ENCODE measurements around the gene GTF2A1.
A peak's percentile ranks its signal among the peaks of the same experiment; 100 is the strongest.
"Not testable (repeated sequence)": the region's sequence is repeated elsewhere in the genome, so short reads cannot be mapped to it uniquely, and the experiment has no call there.

Gene GTF2A1

DNA sequence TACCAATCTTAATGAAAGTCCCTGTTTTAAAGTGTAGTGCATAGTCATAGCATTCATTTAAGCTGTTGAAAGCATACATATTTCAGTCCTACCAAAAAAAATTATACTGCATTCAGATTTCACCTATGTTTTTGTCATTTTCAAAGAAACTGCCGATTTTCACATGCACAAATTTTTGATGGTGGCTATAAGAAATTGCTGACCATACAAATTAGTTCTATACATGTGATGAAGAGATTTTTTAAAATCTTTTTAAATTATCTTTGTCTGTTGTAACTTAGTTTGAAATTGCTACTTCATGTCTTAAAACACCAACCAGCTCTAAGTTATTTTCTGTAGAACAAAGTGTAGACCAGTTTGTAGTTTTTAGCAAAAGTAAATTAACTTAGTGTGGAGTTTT lies 3.5 kb upstream of the GTF2A1 start:
- DNase-seq: no peak

DNA sequence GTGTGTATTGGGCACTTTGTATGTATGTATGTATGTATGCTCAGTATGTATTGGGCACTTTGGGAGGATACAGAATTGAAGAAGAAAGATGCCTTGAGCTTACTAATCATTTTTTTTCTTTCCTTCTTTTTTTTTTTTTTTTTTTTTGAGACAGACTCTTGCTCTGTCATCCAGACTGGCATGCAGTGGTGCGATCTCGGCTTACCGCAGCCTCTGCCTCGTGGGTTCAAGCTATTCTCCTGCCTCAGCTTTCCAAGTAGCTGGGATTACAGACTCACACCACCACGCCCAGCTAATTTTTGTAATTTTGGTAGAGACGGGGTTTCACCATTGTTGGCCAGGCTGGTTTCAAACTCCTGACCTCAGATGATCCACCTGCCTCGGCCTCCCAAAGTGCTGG lies 3.0 kb upstream of the GTF2A1 start:
- DNase-seq: not testable (repeated sequence)

GRCh38 chr14:81222691-81223090 lies 1.9 kb upstream of the GTF2A1 start:
- DNase-seq: no peak

- no peak for DNase-seq
Measured at GRCh38 chr14:81222126-81222525, 1.4 kb upstream of the GTF2A1 start.

GRCh38 chr14:81221579-81222102 lies 882 bp upstream of the GTF2A1 start:
- DNase-seq: no peak

DNA sequence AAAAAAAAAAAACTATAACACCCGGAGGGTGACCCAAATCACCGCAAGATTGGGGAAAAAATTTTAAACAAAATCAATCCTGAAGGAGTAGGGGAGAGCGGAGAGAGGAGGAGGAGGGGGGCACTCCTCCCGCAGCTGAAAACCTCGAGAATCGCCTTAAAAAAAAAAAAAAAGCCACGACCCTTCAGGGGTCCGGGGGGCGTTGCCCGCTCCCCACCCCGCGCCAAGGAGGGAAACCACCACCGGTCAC lies 254 bp downstream of the GTF2A1 start:
- DNase-seq: no peak

DNA sequence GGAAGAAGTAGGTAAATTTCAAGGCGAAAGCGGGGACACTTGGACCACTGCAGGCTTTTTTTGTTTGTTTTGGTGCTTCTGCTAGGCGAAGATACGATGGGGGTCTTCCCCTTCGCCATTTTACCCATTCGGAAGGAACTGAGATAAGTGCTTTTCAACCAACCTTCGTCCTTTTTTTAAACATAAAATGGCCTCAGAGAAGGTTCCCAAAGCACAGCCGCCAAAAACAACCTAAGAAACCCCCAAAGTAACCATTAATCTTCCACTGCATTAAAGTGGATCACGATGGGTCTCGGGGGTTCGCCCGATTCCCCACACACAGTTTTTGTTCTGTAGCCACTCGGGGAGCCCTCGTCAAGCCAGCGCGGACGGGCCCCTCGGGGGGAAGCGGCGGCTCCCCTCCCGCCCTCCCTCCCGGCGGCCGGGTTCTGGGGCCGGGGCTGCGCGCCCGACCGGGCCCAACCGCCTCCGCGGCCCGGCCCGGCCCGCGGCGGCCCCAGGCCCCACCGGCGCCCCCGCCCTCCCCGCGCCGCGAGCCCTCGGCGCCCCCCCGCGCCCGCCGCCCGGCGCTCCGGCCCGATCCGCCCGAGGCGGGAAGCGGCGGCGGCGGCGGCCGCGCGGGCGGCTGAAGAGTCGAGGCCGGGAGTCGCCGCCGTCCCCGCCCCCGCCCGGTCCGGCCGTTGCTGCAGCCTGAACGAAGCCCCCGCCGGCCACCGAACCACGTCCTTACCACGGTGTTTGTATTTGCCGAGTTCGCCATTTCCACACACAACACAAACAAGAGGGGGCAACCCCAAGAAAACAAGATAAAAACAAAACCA lies 790 bp downstream of the GTF2A1 start:
- peak; percentile 6 for DNase-seq

GRCh38 chr14:81219210-81219758 lies 1.5 kb downstream of the GTF2A1 start:
- peak; percentile 91 for DNase-seq

- peak; percentile 1 for DNase-seq
Measured at GRCh38 chr14:81211844-81212243, 8.9 kb downstream of the GTF2A1 start.

DNA sequence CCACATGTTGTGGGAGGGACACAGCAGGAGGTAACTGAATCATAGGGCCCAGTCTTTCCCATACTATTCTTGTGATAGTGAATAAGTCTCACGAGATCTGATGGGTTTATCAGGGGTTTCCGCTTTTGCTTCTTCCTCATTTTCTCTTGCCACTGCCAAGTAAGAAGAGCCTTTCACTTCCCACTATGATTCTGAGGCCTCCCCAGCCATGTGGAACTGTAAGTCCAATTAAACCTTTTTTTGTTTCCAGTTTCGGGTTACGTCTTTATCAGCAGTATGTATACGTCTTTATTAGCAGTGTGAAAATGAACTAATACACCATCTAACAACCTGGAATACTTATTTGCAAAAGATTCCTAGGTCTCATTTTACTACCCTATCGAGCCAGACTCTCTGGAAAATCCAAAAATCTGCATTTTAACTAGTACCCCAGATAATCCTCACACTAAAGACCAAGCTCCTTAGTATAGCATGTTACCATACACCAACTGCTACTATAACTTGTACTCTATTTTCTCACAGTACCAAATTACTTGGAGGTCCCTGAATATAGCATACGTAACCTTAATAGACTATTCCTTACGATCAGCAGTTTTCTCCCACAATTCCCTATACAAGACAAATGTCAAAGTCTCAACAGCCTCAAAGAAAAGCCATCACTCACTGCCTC lies 11.5 kb downstream of the GTF2A1 start:
- DNase-seq: no peak

- no peak for DNase-seq
Measured at GRCh38 chr14:81208489-81208888, 12.3 kb downstream of the GTF2A1 start.

GRCh38 chr14:81206115-81206514 lies 14.6 kb downstream of the GTF2A1 start:
- DNase-seq: no peak

GRCh38 chr14:81205639-81206038 lies 15.1 kb downstream of the GTF2A1 start:
- no peak for DNase-seq

GRCh38 chr14:81200054-81200453 lies 20.7 kb downstream of the GTF2A1 start:
- DNase-seq: no peak

DNA sequence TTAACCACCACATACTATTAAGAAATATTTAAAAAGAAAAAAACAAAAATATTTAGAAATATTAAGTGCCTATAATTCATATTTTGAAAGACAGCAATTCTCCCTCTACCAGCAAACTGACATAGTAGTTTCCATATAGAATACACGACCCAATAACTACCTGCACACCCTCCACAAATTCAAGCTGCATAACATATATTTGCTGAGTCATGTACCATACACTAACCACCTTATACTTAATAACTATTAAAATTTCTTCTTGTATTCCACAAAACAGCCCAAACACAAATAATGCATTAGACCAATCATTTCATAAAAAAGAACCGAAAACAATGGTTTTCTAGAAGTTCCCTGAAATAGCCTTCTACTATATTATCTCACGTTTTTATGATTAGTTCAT lies 21.7 kb downstream of the GTF2A1 start:
- DNase-seq: no peak

- no peak for DNase-seq
Measured at GRCh38 chr14:81198651-81199050, 22.1 kb downstream of the GTF2A1 start.

DNA sequence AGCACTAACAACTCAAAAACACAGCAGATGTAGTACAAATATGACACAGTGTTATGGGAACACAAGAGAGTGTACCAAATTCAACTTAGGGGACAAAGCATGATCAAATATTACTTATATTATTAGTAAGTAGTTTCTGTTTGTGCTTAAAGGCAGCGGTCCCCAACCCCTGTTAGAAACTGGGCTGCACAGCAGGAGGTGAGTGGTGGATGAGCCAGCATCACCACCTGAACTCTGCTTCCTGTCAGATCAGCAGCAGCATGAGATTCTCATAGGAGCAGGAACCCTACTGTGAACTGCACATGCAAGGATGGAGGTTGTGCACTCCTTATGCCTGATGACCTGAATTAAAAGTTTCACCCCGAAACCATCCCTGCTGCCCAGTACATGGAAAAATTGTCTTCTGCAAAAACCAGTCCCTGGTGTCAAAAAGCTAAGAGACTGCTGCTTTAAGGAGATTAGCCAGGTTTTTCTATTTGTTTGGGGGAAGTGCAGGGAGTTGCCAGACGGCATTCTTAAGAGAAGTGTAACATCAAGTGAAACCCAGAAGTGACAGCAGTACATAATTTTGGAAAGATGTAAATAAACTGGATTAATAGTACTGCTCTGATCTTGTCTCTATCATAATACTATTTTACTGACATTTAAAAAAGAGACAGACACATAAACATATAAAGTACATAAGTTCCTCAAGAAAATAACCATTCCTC lies 26.7 kb downstream of the GTF2A1 start:
- no peak for DNase-seq

DNA sequence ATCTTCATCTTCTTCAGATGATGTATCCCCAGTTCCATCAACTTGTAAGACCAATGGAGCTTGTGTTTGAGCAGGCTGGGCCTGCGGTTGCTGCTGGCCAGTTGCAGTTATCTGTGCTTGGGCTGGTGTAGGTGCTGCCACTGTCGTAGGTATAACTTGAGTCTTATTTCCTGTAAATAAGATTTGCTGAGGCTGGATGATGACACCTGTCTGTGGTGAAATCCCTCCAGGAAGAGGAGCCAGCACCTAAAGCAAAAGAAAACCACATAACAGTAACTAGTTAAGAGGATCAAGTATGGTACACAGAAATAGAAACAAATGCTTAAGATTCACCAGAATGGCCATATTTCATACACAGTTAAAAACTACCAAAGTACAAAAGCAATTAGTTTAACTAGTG lies 28.2 kb downstream of the GTF2A1 start:
- DNase-seq: no peak

DNA sequence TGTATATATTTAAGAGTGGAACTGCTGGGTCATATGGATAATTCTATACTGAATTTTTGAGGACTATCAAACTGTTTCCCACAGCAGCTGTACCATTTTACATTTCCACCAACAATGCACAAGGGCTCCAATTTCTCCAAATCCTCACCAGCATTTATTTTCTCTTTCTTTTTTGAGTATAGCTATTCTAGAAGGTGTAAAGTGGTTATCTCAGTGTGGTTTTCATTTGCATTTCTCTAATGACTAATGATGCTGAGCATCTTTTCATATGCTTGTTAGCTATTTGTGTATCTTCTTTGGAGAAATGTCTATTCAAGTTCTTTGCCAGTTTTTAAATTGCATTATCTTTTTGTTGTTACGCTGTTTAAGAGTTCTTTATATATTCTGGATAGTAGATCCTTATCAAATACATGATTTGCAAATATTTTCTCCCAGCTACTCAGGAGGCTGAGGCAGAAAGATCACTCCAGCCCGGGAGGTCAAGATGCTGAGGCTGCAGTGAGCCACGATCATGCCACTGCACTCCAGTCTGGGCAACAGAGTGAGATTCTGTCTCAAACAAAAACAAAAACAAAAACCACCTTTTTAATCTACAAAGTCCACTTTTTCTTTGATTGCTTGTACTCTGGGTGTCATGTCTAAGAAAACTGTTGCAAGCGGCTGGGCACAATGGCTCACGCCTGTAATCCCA lies 32.8 kb downstream of the GTF2A1 start:
- no peak for DNase-seq

- DNase-seq: no peak
Measured at GRCh38 chr14:81179631-81180030, 41.1 kb downstream of the GTF2A1 start.

GRCh38 chr14:81178063-81178462 lies 42.7 kb downstream of the GTF2A1 start:
- DNase-seq: no peak

DNA sequence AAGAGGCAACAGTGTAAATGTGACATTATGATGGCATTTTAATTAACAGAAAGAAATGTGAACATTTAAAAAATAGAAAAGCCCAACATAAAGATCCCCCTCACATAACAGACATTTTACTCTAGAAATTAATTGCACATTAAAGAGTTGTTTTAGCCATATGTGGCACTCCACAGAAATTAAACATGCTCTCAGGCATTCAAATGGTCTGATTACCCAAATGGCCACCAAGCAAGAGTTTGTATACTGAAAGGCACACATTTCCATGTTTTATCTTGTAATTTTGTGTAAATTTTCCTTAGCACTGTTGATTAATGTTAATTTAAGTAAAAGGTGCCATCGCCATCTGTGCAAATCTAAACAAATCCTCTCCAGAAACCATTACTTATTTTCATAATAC lies 43.5 kb downstream of the GTF2A1 start:
- DNase-seq: no peak

GRCh38 chr14:81176241-81176640 lies 44.5 kb downstream of the GTF2A1 start:
- no peak for DNase-seq
